ENCODE data around the gene GUCY1A1. TPM values are rescaled to one million over a fixed set of nuclear protein-coding genes. Genes with fewer than 3 reads are reported as not detected.

Gene GUCY1A1
- total RNA-seq, 2 experiments from 2014 or later, result not detected

GRCh38 chr4:155620637-155621036 lies 46.0 kb upstream of the GUCY1A1 start:
- H3K4me1 Mint-ChIP-seq (ENCODE audit: low read depth), result no peaks in the 10 kb centered on the region
- Histone ChIP-seq H3K4me1 (ENCODE audit: insufficient read depth, low read length) (no peaks in the 10 kb centered on the region), H3K27ac (ENCODE audit: low read depth in 1 of 2, low read length in 2 of 2) (no peak overlapping the region), H3K27me3 (ENCODE audit: control insufficient read depth in 1 of 2, insufficient read depth in 2 of 2, low read length in 2 of 2) (no peaks in the 10 kb centered on the region), H3K36me3 (ENCODE audit: insufficient read depth, low read length) (no peaks in the 10 kb centered on the region), H3K9me3 (ENCODE audit: control insufficient read depth in 1 of 2, insufficient read depth in 1 of 2, low read length in 2 of 2) (no peaks in the 10 kb centered on the region), H3K4me3 (ENCODE audit: low read length) (no peak overlapping the region)
- no peak for ATAC-seq (ENCODE audit: poor library complexity)
- TF ChIP-seq CTCF (IDR thresholded peaks at IDR 0.05), result no peak
- CTCF ChIA-PET, result no interaction called here
- H3K4me3 Mint-ChIP-seq, result no peak overlapping the region
- no peaks in the 10 kb centered on the region for H3K9me3 Mint-ChIP-seq
- no peak overlapping the region for H3K27ac Mint-ChIP-seq
- POLR2A ChIA-PET, result no interaction called here
- no peak for DNase-seq
- intact Hi-C loops (cut with DNase I, micrococcal nuclease), result no loop called here
- H3K27me3 Mint-ChIP-seq, result no peaks in the 10 kb centered on the region
- H3K36me3 Mint-ChIP-seq (ENCODE audit: low read depth), result no peaks in the 10 kb centered on the region

GRCh38 chr4:155624478-155624877 lies 42.2 kb upstream of the GUCY1A1 start:
- Histone ChIP-seq H3K27me3 (ENCODE audit: control insufficient read depth in 1 of 2, insufficient read depth in 2 of 2, low read length in 2 of 2) (no peaks in the 10 kb centered on the region), H3K4me3 (ENCODE audit: low read length) (no peak overlapping the region), H3K9me3 (ENCODE audit: control insufficient read depth in 1 of 2, insufficient read depth in 1 of 2, low read length in 2 of 2) (no peaks in the 10 kb centered on the region), H3K4me1 (ENCODE audit: insufficient read depth, low read length) (no peaks in the 10 kb centered on the region), H3K36me3 (ENCODE audit: insufficient read depth, low read length) (no peaks in the 10 kb centered on the region), H3K27ac (ENCODE audit: low read depth in 1 of 2, low read length in 2 of 2) (no peak overlapping the region)
- no peak for DNase-seq
- CTCF ChIA-PET, result no interaction called here
- POLR2A ChIA-PET, result no interaction called here
- intact Hi-C loops (cut with DNase I, micrococcal nuclease), result no loop called here
- Mint-ChIP-seq H3K9me3 (no peaks in the 10 kb centered on the region), H3K4me3 (no peak overlapping the region), H3K27ac (no peak overlapping the region), H3K36me3 (ENCODE audit: low read depth) (no peaks in the 10 kb centered on the region), H3K27me3 (no peaks in the 10 kb centered on the region), H3K4me1 (ENCODE audit: low read depth) (no peaks in the 10 kb centered on the region)
- no peak for ATAC-seq (ENCODE audit: poor library complexity)
- no peak for TF ChIP-seq CTCF (IDR thresholded peaks at IDR 0.05)

DNA sequence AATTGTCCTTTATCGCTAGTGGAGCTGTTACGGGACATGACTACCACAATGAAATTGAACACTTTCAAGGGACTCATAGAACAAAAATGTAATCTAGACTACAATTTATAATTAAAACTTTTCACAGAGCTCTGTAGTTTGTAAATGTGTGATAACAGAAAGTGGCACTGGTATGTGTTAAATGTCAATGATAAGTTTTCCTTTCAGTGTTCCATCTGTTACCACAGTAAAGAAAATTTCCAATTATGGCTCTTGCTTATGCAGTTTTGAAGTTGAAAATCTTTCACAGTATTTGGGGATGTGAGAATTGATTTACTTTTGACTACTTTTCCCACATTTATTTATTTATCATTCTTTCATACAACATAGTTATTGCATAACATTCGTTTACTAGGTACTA lies 40.1 kb upstream of the GUCY1A1 start:
- no peak for ATAC-seq (ENCODE audit: poor library complexity)
- Histone ChIP-seq H3K4me3 (ENCODE audit: low read length) (no peak overlapping the region), H3K4me1 (ENCODE audit: insufficient read depth, low read length) (no peaks in the 10 kb centered on the region), H3K27me3 (ENCODE audit: control insufficient read depth in 1 of 2, insufficient read depth in 2 of 2, low read length in 2 of 2) (no peaks in the 10 kb centered on the region), H3K9me3 (ENCODE audit: control insufficient read depth in 1 of 2, insufficient read depth in 1 of 2, low read length in 2 of 2) (no peaks in the 10 kb centered on the region), H3K36me3 (ENCODE audit: insufficient read depth, low read length) (no peaks in the 10 kb centered on the region), H3K27ac (ENCODE audit: low read depth in 1 of 2, low read length in 2 of 2) (no peak overlapping the region)
- no peak for DNase-seq
- H3K4me3 Mint-ChIP-seq, result no peak overlapping the region
- no peaks in the 10 kb centered on the region for H3K4me1 Mint-ChIP-seq (ENCODE audit: low read depth)
- POLR2A ChIA-PET, result no interaction called here
- no peaks in the 10 kb centered on the region for H3K27me3 Mint-ChIP-seq
- no peaks in the 10 kb centered on the region for H3K9me3 Mint-ChIP-seq
- H3K27ac Mint-ChIP-seq, result no peak overlapping the region
- TF ChIP-seq CTCF (IDR thresholded peaks at IDR 0.05), result no peak
- CTCF ChIA-PET, result no interaction called here
- intact Hi-C loops (cut with DNase I, micrococcal nuclease), result no loop called here
- H3K36me3 Mint-ChIP-seq (ENCODE audit: low read depth), result no peaks in the 10 kb centered on the region

All from CD4-positive, alpha-beta T cell (primary cell).